ENCODE measurements around the gene LTBP1. TPM values are rescaled to one million over a fixed set of nuclear protein-coding genes. Genes with fewer than 3 reads are reported as not detected.

The LTBP1 gene
- total RNA-seq, 2 donors from 2014 or later, result 2.2 to 33.8 TPM

DNA sequence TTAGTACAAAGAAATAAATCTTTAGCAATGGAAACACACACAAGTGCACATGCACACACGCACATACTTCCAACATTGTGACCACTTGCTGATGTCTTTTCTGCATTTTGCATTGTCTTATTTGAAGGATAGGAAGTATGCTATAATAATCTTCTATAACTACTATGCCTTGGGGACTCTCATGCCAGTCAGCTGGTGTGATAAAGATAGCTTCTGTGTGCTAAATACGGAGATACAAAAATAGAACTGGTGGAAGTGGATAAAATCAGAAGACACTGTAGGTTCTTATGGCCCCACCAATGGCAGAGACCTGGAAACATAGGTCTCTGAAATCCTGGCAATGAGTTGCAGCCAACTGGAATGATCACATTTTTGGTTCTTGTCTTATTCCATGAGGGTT lies 498.2 kb downstream of the LTBP1 start:
- no peaks in the 10 kb centered on the region for H3K9me3 ChIP-seq (ENCODE audit: control insufficient read depth, low read length, poor library complexity, severe bottlenecking)
- ATAC-seq (no peak), DNase-seq (no peak)
- H3K4me3 Mint-ChIP-seq, result no peak overlapping the region
- peaks cover under 1% of the 10 kb centered on the region for H3K27me3 Mint-ChIP-seq
- H3K27ac Mint-ChIP-seq, result no peak overlapping the region
- peaks cover under 1% of the 10 kb centered on the region for H3K36me3 Mint-ChIP-seq (ENCODE audit: low read depth)
- no peaks in the 10 kb centered on the region for H3K4me1 Mint-ChIP-seq

DNA sequence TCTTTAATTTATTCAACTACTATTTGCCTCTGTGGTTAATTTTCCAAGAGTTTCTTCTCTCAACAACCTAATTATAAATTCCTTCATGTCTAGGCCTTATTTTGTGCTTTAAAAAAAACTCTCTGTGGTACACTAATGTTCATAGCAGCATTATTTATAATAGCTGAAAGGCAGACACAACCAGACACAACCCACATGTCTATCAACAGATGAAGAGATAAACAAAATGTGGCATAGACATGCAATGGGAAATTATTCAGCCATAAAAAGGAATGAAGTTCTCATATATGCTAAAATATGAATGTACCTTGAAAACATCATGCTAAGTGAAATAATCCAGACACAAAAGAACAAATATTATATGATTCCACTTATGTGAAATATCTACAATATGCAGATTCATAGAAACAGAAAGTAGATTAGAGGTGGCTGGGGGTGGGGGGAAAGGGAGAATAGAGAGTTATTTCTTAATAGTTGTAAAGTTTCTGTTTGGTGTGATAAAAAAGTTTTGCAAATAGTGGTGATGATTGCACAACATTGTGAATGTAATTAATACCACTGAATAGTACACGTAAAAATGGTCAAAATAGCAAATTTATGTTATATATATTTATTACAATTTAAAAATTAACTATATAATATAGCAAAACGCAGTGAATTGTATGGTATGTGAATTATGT lies 501.6 kb downstream of the LTBP1 start:
- Mint-ChIP-seq H3K27me3 (no peaks in the 10 kb centered on the region), H3K4me1 (no peaks in the 10 kb centered on the region), H3K27ac (no peak overlapping the region), H3K36me3 (ENCODE audit: low read depth) (no peaks in the 10 kb centered on the region), H3K4me3 (no peak overlapping the region)
- DNase-seq (no peak), ATAC-seq (no peak)
- H3K9me3 ChIP-seq (ENCODE audit: control insufficient read depth, low read length, poor library complexity, severe bottlenecking), result no peaks in the 10 kb centered on the region
